ENCODE results near the gene NID2. TPM values are rescaled to one million over a fixed set of nuclear protein-coding genes. Genes with fewer than 3 reads are reported as not detected.

NID2 gene
- polyA plus RNA-seq, 3 donors, result 91.7 to 102 (median 97.7) TPM

DNA sequence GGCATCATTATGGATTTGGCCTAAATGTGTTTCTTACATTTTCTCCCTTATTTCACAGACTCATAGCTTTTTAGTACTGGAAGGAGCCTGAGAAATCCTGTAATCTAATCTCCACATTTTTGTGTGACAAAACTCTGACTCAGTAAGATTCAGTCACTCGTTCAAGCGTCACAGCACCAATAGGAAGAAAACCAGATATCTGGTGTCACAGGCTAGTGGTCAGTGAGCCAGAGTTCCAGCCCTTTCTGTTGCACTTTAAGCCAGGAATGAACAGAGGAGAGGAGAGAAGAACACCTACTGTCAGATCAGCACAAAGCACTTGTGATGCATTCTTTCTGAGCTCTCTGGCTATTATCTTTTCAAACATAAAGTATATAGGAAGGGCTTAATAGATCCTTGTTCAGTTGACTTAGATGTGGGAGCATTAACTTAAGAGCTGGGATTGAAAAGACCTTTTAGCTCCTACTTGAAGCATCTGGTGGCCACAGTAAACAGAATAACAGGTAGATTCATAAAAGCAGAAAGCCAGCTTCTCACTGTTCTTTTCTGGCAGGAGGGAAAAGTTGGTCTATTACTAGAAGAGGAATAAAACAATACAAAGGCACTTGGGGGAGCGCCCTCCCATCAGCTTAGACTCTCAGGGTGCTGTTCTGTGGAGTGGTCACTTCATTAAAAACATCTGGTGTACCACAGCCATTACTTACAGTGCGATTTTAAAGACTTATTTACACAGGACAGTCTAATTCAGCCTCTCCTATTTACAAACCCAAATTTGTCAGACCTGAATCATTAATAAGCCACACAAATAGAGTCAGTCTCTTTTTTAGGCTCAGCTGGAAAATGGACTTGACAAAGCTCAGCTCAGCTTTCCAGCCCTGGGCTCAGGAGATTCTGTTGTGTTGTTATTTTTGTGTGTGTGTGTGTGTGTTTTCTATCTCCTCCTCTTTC, 12.2 kb upstream of the NID2 start:
- DNase-seq, result peak; percentile 64

DNA sequence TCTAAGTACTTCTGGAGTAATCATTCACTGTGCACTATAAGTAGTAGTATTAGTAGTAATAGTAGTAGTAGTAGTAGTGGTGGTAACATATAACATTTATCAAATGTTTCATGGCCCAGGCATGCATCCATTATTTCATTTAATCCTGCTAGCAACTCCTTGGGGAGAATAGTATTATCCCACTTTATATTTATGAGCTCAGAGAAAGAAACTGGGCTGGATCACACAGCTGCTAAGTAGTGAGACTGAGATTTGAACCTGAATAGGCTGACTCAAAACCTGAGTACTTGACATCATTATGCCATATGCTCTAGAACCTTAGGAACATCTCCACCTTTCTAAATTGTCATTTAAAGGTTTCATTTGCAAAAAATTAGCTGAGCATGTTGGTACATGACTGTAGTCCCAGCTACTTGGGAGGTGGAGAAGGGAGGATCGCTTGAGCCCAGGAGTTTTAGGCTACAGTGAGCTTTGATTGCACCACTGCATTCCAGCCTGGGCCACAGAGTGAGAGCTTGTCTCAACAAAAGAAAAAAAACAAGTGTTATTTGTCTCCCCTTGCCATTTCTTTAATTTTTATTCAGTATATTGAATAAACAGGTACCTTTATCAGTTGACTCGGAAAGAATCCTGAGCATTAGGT, 11.4 kb upstream of the NID2 start:
- DNase-seq, result no peak

DNA sequence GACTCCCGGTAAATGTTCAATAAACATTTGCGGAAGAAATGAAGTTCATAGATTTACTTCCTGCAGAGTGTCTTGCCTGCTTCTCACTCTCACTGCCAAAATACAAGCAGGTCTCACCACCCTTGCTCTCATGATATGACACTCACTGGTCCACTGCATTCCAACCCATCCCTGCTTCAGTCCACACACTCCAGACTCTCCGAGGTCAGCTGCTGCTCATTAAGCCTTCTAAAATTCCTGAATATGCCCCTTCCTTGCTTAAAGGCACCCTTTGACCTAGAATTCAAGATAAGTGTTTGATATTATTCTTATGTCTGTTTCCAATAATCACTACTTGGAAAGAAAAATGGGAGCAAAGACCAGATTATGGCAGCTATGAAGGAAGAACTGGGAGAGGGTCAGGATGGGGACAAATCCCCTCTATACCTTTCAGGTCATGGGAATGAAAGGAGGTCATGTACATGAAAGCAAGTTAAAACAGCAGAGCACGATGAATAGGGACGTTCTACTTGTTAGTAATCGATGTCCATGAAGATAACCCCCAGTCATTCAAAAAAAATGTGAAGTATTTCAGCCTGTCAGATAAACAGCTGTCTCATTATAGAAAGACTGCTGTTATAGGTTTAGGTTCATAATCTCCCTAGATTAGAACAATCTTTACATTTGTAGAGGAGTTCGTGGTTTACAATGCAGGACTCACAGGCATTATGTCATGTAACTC, 10.5 kb upstream of the NID2 start:
- no peak for DNase-seq

DNA sequence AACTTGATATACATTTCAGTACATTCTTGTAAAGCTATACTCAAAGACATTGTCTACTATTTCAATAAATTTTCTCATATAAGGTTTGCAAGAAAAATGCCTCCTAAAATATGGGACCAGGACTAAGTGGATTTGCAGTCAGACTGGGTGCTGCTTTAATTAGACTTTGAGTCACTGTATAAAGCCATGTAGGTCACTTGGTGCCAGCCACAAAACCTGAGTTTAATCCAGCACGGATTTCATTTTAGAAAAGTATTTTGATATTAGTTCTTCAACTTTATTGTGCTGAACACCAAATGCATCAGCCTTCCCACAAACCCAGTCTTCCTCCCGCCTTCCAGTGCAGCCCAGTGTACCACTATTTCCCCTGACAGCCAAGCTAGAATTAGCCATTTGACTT, 9.9 kb upstream of the NID2 start:
- no peak for DNase-seq

DNA sequence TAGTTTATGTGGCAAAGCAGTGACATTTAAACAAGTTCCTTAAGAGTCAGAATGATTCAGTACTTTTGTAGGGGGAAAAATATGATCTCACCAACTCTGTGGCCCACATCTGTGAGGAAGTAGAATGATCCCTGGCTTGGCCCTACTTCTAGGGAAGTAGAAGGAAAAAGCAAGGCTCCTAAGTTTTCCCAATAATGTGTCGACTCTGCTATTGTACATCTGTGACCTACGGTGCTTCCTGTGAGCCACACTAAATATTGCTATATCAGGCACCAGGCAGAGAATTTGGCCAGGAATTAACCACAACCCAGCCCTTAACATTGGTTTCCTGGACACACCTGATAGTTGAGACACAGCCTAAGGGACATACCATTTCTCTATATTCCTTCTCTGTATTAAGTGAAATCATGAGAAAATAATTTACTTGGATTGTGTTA, 9.3 kb upstream of the NID2 start:
- no peak for DNase-seq

DNA sequence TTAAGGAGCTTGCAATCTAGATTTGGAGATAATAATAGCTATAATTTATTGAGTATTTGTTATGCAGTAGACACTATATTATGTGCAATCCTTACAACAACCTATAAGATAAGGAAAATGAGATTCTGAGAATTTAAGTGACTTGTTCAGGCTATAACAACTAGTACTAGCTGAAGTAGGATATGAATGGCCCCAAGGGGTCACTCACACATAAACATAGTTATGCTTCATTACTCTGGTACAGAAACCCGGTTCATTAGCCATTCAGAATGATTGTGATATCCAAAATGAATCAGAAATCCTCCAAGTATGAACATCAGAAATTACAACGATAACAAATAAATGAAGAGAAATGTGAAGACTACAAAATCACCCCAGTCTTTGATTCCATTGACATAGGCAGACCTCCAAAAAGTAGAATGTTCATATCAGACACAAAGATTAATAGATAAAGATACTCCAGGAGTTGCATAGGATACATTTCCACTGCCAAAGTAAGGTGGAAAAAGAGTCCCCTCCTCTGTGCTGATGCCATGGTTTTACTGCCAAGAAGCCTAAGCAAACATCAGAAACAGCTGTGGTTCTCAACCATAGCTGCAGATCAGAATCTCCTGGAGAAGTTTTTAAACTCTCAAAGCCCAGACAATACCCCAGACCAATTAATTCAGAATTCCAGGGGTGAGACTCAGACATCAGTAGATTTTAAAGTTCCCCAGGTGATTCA, 8.6 kb upstream of the NID2 start:
- no peak for DNase-seq

DNA sequence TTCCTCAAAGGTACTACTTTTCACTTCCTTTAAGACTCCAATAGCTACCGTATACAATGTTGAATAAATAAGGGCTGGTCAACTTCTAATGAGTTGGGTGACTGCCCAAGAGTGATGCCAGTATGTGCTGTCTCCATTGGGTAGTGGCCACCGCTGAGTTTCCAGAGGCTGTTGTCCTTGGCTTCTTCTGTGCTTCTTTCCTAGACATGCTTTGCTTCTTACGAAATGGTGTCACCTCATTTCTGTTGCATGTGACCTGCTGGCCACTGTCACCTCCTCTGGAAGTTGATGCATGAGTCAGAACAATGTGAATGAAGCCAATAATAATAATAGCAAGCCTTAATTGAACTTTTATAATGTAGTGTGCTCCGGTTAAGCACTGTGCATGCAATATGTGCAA, 7.5 kb upstream of the NID2 start:
- no peak for DNase-seq

DNA sequence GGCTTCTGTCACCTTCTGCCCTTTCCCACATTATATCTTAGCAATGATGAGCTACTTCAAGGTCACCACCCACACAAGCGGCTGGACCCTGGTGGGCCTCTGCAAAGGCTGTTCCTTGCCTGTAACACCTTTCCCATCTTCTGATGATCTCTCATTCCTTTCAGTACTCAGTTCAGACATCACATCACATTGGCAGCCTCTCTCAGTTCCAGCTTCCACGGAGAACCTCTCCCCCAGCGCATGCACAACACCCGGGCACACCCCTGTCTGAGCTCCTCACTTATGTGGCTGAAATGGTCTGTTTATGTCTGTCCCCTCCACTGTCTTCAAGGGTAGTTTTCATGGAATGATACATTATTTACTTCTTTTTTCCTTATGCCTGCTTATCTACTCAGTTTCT, 6.5 kb upstream of the NID2 start:
- DNase-seq, result no peak

DNA sequence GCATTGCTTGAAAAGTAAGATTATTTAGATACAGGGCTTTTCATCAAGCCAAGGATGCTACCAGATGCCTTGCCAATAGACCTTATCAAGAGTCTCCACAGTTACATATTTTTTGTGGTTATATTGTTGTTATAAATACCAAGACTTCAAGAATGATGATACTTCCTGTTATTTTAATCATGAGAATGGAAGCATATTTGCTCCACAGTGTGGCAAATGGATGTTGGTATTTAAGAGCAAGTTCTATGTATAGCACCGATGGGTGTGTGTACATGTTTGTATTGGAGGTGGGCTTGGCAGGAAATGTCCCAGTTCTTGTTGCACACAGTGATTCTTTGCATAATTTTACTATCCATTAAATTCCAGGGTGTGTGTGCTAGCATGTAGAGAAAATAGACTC, 4.4 kb upstream of the NID2 start:
- no peak for DNase-seq

DNA sequence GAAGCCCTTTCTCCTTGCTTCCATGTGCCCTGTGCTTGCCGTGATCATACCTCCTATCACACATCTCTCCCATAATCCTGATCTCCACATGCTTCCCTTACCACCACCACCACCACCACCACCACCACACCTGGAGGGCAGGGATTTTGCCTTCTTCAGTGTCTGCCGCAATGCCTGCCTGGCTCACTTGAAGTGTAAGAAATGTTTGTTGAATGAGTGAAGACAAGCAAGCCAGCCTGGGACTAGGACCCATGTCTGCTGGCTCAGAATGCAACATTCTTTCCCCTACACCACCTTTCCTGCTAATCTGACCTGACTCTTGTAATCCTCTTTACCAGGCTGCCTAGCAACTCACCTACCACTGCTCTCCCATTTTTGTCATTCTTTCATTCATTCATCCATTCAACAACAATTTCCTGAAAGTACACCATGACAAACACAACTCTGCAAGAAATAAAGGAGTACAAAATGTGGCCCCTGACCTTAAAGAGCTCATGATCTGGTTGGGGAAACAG, 3.5 kb upstream of the NID2 start:
- DNase-seq, result no peak

DNA sequence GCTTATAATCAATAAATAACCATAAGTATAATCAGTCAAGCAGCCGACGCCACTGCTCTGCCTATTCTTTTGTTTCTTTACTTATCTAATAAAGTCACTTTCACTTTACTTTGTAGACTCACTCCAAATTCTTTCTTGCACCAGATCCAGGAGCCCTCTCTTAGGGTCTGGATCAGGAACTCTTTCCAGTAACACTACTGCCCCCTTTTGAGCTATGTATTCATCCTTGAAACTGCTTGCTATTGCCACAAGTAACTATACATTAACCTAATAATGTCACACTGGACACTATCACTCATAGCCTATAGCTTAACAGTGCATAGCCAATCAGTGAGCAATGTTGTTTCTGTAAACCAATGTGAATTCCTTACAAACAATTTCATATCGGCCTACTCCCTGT, 2.8 kb upstream of the NID2 start:
- DNase-seq, result no peak

DNA sequence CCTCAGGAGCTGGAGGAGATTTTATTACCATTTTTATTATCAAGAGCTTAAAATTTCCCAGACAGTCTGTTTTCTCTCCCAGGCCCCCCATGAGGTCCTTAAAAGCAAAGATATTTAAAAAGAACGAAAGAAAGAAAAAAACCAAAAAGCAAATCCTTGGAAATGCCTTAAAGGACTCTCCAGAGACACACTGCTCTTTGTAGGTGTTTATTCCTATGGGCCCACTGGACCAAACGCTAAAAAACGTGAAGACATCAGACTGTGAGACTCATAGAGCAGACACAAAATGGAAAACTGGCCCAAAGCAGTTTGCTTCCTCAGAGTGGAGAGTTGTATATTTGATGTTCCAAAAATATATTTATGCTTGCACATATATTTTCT, 1.2 kb upstream of the NID2 start:
- DNase-seq, result no peak

DNA sequence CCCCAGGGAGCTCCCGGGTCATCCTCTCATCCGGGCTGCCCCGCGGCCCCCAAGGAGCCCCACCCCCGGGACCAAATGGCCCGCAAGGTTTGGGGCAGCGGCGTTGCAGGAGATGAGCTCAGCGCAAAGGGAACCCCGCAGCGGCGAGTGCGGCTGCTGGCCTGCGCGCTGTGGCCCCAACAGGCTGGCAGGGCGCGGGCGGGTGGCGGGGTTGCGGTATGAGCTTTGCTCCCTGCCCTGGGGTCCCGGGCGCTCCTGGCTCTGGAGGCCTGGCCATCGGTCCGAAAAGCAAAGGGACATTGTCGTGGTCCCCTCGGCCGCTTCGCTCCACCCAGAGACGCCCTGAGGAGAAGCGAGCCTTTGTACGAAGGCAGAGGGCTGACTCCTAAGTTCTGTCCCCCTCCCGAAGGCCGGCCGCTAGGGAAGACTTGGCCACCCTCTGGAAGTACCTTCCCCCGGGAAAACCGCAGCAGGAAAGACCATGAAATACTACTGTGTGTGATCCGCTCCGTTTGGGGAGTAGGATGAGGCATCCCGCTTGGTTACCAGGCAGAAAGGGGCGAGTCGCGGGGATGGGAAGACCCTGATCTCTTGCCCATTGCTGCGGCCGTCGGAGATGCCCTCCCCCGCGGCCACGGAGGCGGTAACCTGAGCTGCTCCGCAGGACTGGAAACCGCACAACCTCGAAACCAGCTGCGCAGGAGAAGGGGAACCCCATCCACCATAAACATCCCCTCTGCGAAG, 620 bp upstream of the NID2 start:
- DNase-seq, result no peak

DNA sequence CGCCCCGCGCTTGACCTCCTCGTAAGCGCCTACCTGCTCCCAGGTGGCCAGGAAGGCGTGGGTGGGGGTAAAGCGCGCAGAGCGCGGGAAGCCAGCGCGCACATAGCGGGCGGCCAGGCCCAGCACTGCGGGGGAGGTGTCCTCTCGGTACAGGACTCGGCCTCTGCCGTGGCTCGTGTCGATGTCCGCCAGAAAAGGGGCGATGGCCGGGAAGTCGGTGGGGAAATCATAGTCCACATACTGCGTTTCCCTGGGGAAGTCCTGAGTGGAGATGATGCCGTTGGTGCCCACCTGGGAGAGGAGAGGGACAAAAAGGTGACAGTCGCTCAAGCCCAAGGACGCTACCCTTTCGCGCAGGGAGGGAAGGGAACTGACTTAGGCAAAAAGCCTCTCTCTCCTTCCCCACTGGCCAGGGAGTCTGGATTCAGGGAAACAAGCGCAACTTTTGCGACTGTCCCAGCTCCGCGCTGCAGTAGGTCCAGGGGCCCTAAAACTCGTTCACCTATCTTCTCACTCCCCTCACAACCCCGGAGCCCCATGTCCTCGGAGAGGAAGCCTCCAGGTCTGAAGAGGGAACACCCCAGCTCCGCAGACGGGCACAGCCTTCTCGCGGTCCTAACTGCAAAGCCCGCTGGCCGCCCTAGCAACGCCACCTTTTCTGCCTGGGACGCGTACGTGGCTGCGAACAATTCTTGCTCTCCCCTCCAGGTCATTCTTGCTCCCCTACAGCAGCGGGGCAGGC, 815 bp downstream of the NID2 start:
- no peak for DNase-seq

DNA sequence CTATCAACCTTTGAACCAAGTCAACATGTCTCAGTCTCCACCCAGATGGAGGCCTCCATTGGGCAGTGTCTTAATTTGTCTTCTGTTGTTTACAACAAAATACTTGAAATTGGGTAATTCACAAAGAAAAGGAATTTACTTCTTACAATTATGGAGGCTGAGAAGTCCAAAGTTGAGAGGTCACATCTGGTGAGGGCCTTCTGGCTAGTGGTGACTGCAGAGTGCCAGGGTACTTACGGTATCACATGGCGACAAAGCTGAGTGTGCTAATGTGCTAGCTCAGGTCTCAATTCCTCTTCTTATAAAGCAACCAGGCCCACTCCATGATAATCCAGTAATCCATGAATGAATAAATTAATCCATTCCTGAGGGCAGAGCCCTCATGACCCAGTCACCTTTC, 4.7 kb downstream of the NID2 start:
- no peak for DNase-seq

DNA sequence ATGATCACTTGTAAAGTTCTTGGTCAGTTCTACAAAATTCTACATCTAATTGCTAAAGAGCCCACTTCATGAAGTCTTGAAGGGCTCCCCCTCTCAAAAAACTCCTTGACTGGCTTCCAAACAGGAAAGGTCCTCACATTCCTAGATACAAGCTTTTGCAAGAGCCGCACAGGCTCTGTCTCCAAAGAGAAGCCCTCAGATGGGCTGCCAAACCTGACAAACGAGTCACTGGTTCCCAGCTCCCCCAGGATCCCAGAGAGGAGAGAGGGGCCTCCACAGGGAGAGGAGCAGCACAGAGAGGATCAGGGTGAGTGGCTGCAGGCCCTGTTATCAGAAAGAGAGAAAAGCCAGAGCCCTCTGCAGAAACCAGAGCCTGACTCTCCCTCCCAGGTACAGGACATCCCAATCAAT, 5.8 kb downstream of the NID2 start:
- DNase-seq, result no peak

DNA sequence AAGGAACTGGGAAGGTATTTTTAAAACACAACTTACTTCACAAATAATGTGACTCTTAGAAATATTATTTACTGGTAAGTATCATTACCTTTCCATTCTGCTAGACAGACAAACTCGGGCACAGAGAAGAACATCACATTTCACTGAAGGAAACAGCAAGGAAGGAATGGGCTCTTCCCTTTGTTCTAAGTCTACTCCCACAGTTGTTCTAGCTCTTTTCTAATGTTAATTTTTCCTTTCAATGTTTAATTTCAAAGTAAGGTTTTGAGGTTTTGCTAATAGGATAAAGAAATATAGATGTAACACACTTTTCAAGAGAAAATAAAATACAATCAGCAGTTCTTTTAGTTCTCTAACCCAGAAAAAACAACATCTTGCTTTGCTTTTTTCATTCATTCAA, 7.0 kb downstream of the NID2 start:
- DNase-seq, result no peak

DNA sequence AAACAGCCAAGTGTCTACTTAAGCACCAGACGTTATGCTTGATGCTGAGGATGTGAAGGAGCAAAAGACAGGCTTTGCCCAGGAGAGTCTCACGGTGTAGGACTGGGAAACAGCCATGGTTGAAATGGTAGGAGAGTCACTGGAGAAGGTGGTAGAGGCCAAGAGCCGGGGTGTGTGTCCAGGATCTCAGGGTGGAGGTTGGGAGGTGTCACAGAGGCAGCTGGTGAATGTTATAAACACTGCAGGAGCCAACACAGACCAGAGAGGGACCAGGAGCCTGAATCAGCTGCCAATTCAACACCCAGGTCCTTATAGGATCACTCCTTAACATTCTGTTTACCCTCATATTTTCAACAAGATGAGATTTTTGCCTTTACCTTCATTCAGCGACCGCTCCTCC, 7.5 kb downstream of the NID2 start:
- no peak for DNase-seq

DNA sequence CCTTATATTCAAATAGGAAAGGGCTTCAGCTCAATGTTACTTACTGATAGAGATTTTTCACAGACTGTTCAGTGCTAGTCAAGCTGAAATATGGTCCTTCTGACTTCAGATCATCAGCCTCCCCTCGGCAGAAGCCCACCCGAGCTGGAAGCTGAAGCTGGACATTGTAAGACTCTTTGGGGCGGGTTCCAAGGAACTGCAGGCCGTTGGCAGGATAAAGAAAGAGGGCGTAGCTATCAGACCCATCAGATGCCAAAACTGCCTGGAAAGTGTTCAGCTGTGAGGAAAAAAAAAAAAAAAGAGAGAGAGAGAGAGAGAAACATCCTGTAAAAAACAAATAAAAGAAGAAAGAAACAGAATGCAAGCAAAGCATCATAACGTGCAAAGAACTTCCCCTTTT, 8.8 kb downstream of the NID2 start:
- no peak for DNase-seq

DNA sequence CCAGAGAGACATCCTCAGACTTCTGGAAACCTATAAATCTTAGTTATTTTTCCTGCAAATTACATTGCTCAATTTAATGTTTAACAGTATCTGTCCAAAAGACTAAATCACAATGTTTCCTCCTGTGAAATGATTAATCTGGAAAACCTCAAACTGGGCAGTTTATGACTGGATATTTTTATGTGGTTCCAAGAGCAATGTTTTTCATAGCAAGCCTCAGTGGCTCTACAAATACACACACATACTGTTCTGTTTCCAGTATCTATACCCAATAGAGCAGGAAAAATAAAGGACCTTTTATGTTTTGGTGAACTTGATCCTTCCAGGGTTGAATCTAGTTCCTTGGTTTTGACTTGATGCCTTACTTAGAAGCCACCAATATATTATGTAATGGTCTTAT, 9.2 kb downstream of the NID2 start:
- no peak for DNase-seq
